ACHN (cell line): Measurements from ENCODE around the gene UTRN.

ENCODE experiments used
- DNase-seq: peaks from one replicate; pipeline ENCODE4 v3.0.0-alpha.2; 2015
- in situ Hi-C: cut with HindIII; loops from 2 replicates; pipeline ENCODE4 v1.10.0; 2017; ENCODE audit warnings: low sequenced_read_pairs, low pct_ligation_motif_present, low pct_unique_long_range_greater_than_20kb

The UTRN gene

GRCh38 chr6:144278659-144279314 lies 6.3 kb upstream of the UTRN start:
- in situ Hi-C loops, result no loop called here
- DNase-seq, result no peak

GRCh38 chr6:144279484-144280150 lies 5.5 kb upstream of the UTRN start:
- no peak for DNase-seq
- in situ Hi-C loops, result no loop called here

- DNase-seq, result peak; percentile 26
- in situ Hi-C loops, result no loop called here
Measured at GRCh38 chr6:144283646-144284477, 1.3 kb upstream of the UTRN start.

- in situ Hi-C loops, result no loop called here
- no peak for DNase-seq
Measured at GRCh38 chr6:144284478-144284782, 705 bp upstream of the UTRN start.

GRCh38 chr6:144285548-144285797 lies 338 bp downstream of the UTRN start:
- DNase-seq, result no peak
- in situ Hi-C loops, result no loop called here

GRCh38 chr6:144285798-144286502 lies 815 bp downstream of the UTRN start:
- in situ Hi-C loops, result no loop called here
- peak; percentile 64 for DNase-seq

GRCh38 chr6:144286503-144287393 lies 1.6 kb downstream of the UTRN start:
- in situ Hi-C loops, result no loop called here
- DNase-seq, result peak; percentile 89

GRCh38 chr6:144289006-144289405 lies 3.9 kb downstream of the UTRN start:
- no peak for DNase-seq
- in situ Hi-C loops, result no loop called here

- DNase-seq, result no peak
- in situ Hi-C loops, result no loop called here
Measured at GRCh38 chr6:144292372-144292771, 7.2 kb downstream of the UTRN start.

GRCh38 chr6:144294016-144294415 lies 8.9 kb downstream of the UTRN start:
- in situ Hi-C loops, result no loop called here
- peak; percentile 82 for DNase-seq

- DNase-seq, result no peak
- in situ Hi-C loops, result no loop called here
Measured at GRCh38 chr6:144295211-144295610, 10.1 kb downstream of the UTRN start.

- no peak for DNase-seq
- in situ Hi-C loops, result no loop called here
Measured at GRCh38 chr6:144295981-144296767, 11.0 kb downstream of the UTRN start.

- in situ Hi-C loops, result no loop called here
- DNase-seq, result no peak
Measured at GRCh38 chr6:144296973-144297372, 11.8 kb downstream of the UTRN start.

GRCh38 chr6:144297511-144298100 lies 12.5 kb downstream of the UTRN start:
- DNase-seq, result no peak
- in situ Hi-C loops, result no loop called here

GRCh38 chr6:144298194-144298593 lies 13.1 kb downstream of the UTRN start:
- no peak for DNase-seq
- in situ Hi-C loops, result no loop called here

- in situ Hi-C loops, result no loop called here
Measured at GRCh38 chr6:144298916-144299315, 13.8 kb downstream of the UTRN start.

GRCh38 chr6:144302701-144303372 lies 17.7 kb downstream of the UTRN start:
- in situ Hi-C loops, result no loop called here
- no peak for DNase-seq

More at GRCh38 chr6:144298916-144299315, 13.8 kb downstream of the UTRN start:
- no peak for DNase-seq
